GM12878 (cell line): ENCODE data around the gene SLC22A4. TPM values are rescaled to one million over a fixed set of nuclear protein-coding genes. Genes with fewer than 3 reads are reported as not detected.

Source experiments
- ATAC-seq: fragments of 200-7000 bp; cut with Tn5 transposase; 3 replicates; pipeline ENCODE4 v1.9.1; 2020; ENCODE audit warnings: mild to moderate bottlenecking, moderate library complexity
- BruUV-seq: library from RNA; stranded (reverse); fragments of 400-500 nt; replicated peaks from 2 replicates; lab custom pipeline; 2021; lab: Mats Ljungman, UMichigan
- CTCF ChIA-PET: fragments of 300-600 bp; sonication (Branson Sonifier 250); formaldehyde crosslinking; extraction: SDS; loops from one replicate; lab custom pipeline; 2021; ENCODE audit warnings: inconsistent platforms; lab: Yijun Ruan, JAX
- POLR2A ChIA-PET: fragments of 350-600 bp; formaldehyde crosslinking; extraction: SDS; loops from one replicate; lab custom pipeline; 2021; ENCODE audit warnings: inconsistent platforms; lab: Charles Lee
- RAD21 ChIA-PET: fragments of 300-600 bp; sonication (Branson Sonifier 250); formaldehyde crosslinking; loops from one replicate; lab custom pipeline; 2023; ENCODE audit warnings: antibody characterized with exemption; ENCODE audit not compliant: unreplicated experiment; lab: Charles Lee
- SMC1A ChIA-PET: fragments of 300-600 bp; sonication (Branson Sonifier 250); formaldehyde crosslinking; loops from one replicate; lab custom pipeline; 2023; ENCODE audit not compliant: unreplicated experiment, uncharacterized antibody; lab: Charles Lee
- DNase-seq: peaks from one replicate; pipeline ENCODE4 v3.0.0-alpha.2; 2011; ENCODE audit warnings: low read depth, low spot score
- FAIRE-seq: peaks from 3 replicates; lab custom pipeline; 2011; peaks lifted over from hg19 to GRCh38; lab: Jason Lieb, UNC
- H2AFZ ChIP-seq: 2 replicates; pipeline ENCODE4 v1.6.0; 2011; ENCODE audit warnings: low read depth, low read length, control low read depth; ENCODE audit not compliant: control insufficient read depth
- H3K27ac ChIP-seq: 2 replicates; pipeline ENCODE4 v1.5.1; 2011; ENCODE audit warnings: control low read depth; ENCODE audit not compliant: control insufficient read depth, insufficient read depth
- H3K27me3 ChIP-seq, 2 experiments: replicated peaks in 1 of 2; 2 replicates each; pipeline versions ENCODE4 v1.6.0 to v1.6.1; 2011; ENCODE audit warnings: low read length in 1 of 2; ENCODE audit not compliant: control insufficient read depth in 2 of 2, insufficient read depth in 2 of 2
- H3K36me3 ChIP-seq, 2 experiments: 2 replicates each; pipeline ENCODE4 v1.5.1; 2011; ENCODE audit warnings: low read length in 1 of 2; ENCODE audit not compliant: control insufficient read depth in 2 of 2, insufficient read depth in 2 of 2
- H3K4me1 ChIP-seq: 2 replicates; pipeline ENCODE4 v1.6.1; 2011; ENCODE audit warnings: mild to moderate bottlenecking, low read length, moderate library complexity, mixed read lengths; ENCODE audit not compliant: control insufficient read depth, insufficient read depth
- H3K4me2 ChIP-seq: 2 replicates; pipeline ENCODE4 v1.6.0; 2011; ENCODE audit warnings: control low read depth; ENCODE audit not compliant: control insufficient read depth, insufficient read depth
- H3K4me3 ChIP-seq: fragments of 200-600 bp; sonication (generic); 2 replicates; pipeline ENCODE4 v1.5.1; 2016
- H3K79me2 ChIP-seq: 2 replicates; pipeline ENCODE4 v1.6.0; 2011; ENCODE audit warnings: low read length; ENCODE audit not compliant: control insufficient read depth, insufficient read depth
- H3K9ac ChIP-seq: 2 replicates; pipeline ENCODE4 v1.8.0; 2011; ENCODE audit warnings: low read length, control low read depth, mixed read lengths; ENCODE audit not compliant: control insufficient read depth, insufficient read depth
- H3K9me3 ChIP-seq: replicated peaks from 3 replicates; pipeline ENCODE4 v1.5.1; 2011; ENCODE audit warnings: mild to moderate bottlenecking, low read length; ENCODE audit not compliant: control insufficient read depth, insufficient read depth
- H4K20me1 ChIP-seq: 2 replicates; pipeline ENCODE4 v1.6.0; 2011; ENCODE audit not compliant: control insufficient read depth, insufficient read depth
- BCL11A ChIP-seq: IDR thresholded peaks from 2 replicates; pipeline ENCODE4 v1.6.1; 2011; ENCODE audit warnings: low read depth, low read length
- BHLHE40 ChIP-seq, 2 experiments: fragments of 450-650 bp in 1 of 2; IDR thresholded peaks; 2 replicates each; pipeline ENCODE4 v1.6.1; 2011 to 2017; ENCODE audit warnings: low read depth in 2 of 2, borderline replicate concordance in 1 of 2, improper control_type of control experiment in 1 of 2, low read length in 1 of 2, mild to moderate bottlenecking in 1 of 2
- CHD1 ChIP-seq: IDR thresholded peaks from 2 replicates; pipeline ENCODE4 v1.6.1; 2012; ENCODE audit warnings: low read depth, low read length, improper control_type of control experiment
- DPF2 ChIP-seq: fragments of 450-650 bp; IDR thresholded peaks from 2 replicates; pipeline ENCODE4 v1.6.1; 2017; ENCODE audit warnings: mild to moderate bottlenecking
- E2F8 ChIP-seq: fragments of 450-650 bp; IDR thresholded peaks from 2 replicates; pipeline ENCODE4 v1.6.1; 2018; ENCODE audit warnings: mild to moderate bottlenecking, low read depth, moderate library complexity; ENCODE audit not compliant: partially characterized antibody
- ELK1 ChIP-seq: IDR thresholded peaks from 2 replicates; pipeline ENCODE4 v1.6.1; 2012; ENCODE audit warnings: low read depth, low read length, improper control_type of control experiment
- EP300 ChIP-seq, 2 experiments: fragments of 150-350 bp in 1 of 2; IDR thresholded peaks; 2 replicates each; pipeline ENCODE4 v1.6.1; 2011 to 2012; ENCODE audit warnings: low read depth in 2 of 2, low read length in 2 of 2, borderline replicate concordance in 1 of 2, improper control_type of control experiment in 1 of 2, inconsistent platforms in 1 of 2; ENCODE audit not compliant: control insufficient read depth in 1 of 2
- FOXM1 ChIP-seq: IDR thresholded peaks from 2 replicates; pipeline ENCODE4 v1.6.1; 2012; ENCODE audit warnings: low read depth, mild to moderate bottlenecking, inconsistent platforms, low read length, moderate library complexity
- GABPA ChIP-seq: IDR thresholded peaks from 2 replicates; pipeline ENCODE4 v1.6.1; 2014; ENCODE audit warnings: antibody characterized with exemption, low read depth, mild to moderate bottlenecking, inconsistent platforms
- GATAD2B ChIP-seq: fragments of 450-650 bp; conservative IDR thresholded peaks from 2 replicates; pipeline ENCODE4 v1.6.1; 2017; ENCODE audit warnings: low read depth, mild to moderate bottlenecking, moderate library complexity
- NRF1 ChIP-seq: conservative IDR thresholded peaks from 2 replicates; pipeline ENCODE4 v1.6.1; 2011; ENCODE audit warnings: mild to moderate bottlenecking, low read depth, low read length, improper control_type of control experiment
- RB1 ChIP-seq: fragments of 450-650 bp; formaldehyde crosslinking; IDR thresholded peaks from 2 replicates; pipeline ENCODE4 v1.6.1; 2017; ENCODE audit warnings: mild to moderate bottlenecking, borderline replicate concordance
- SMAD1 ChIP-seq: fragments of 450-650 bp; IDR thresholded peaks from 2 replicates; pipeline ENCODE4 v1.6.1; 2018; ENCODE audit warnings: mild to moderate bottlenecking, low read depth; ENCODE audit not compliant: partially characterized antibody
- SMC3 ChIP-seq: IDR thresholded peaks from 2 replicates; pipeline ENCODE4 v1.6.1; 2011; ENCODE audit warnings: low read length, improper control_type of control experiment, borderline replicate concordance
- ZBTB11 ChIP-seq: fragments of 450-650 bp; formaldehyde crosslinking; IDR thresholded peaks from 2 replicates; pipeline ENCODE4 v1.5.0; 2022; ENCODE audit warnings: mild to moderate bottlenecking, missing genetic modification characterization
- ZNF217 ChIP-seq: fragments of 450-650 bp; IDR thresholded peaks from 2 replicates; pipeline ENCODE4 v1.6.1; 2017; ENCODE audit warnings: antibody characterized with exemption, mild to moderate bottlenecking
- WGBS: methylation state at CpG from one replicate; pipeline ENCODE4 v1.1.6; 2016; ENCODE audit warnings: low lambda C conversion rate; ENCODE audit not compliant: insufficient replicate concordance, insufficient coverage; ENCODE audit errors: missing lambda C conversion rate; 5-methylcytosine and 5-hydroxymethylcytosine counted together
- in situ Hi-C: fragments of 300-500 bp; cut with MboI; formaldehyde crosslinking; loops from 9 replicates; pipeline ENCODE4 v1.14.3; 2018; ENCODE audit warnings: mixed read lengths
- intact Hi-C: fragments of 100-400 bp; cut with micrococcal nuclease; formaldehyde crosslinking; loops from one replicate; pipeline ENCODE4 v1.14.2; 2022; ENCODE audit not compliant: unreplicated experiment
- polyA plus RNA-seq, 11 experiments: library from polyadenylated mRNA; depleted of rRNA in 4 of 11; unstranded in 6 of 11; stranded (reverse) in 5 of 11; fragments of >200 nt; fragmentation: Nextera tagmentation in 4 of 11; fragmentation: Illumina TruSeq in 1 of 11; extraction: Ambion mirVana in 4 of 11; extraction: Trizol in 1 of 11; gene quantifications; 1 replicate in 1 of 11; 2 replicates in 10 of 11; pipeline versions ENCODE4 v1.2.1 to v1.2.3, GENCODE V29; 2011 to 2016; ENCODE audit warnings: inconsistent platforms in 2 of 11, missing spikeins in 2 of 11, low read depth in 1 of 11
- total RNA-seq, 4 experiments: library from RNA; depleted of rRNA in 3 of 4; stranded (reverse); fragments of >200 nt in 3 of 4; fragmentation: Illumina TruSeq in 1 of 4; extraction: Trizol in 1 of 4; gene quantifications; 2 replicates each; pipeline versions ENCODE4 v1.2.1 to v1.2.3, GENCODE V29; 2013 to 2021

Gene SLC22A4
- total and polyA plus RNA-seq, 10 of the 15 experiments (the other 5 are each of a cell fraction or from before 2014, with no cell fraction given), result 0.04 to 0.61 (median 0.10) TPM; not detected in 2

- CTCF ChIA-PET, result interaction anchor here (0.7 to 4.3 kb wide), 14 partner anchors 10 to 452 kb away, joined by 3 to 40 read pairs (median 4); no protein-coding TSS in a partner anchor
- DNase-seq, result no peak
- intact Hi-C loops, result no loop called here
- Histone ChIP-seq H3K27me3 (no peaks in the 10 kb centered on the region; a peak in 2 of 4 replicates), H4K20me1 (no peaks in the 10 kb centered on the region), H3K4me2 (no peak overlapping the region), H3K27ac (no peak overlapping the region), H3K4me1 (peaks cover 8% of the 10 kb centered on the region), H3K9me3 (no peaks in the 10 kb centered on the region), H3K36me3 (no peaks in the 10 kb centered on the region), H3K79me2 (no peaks in the 10 kb centered on the region), H2AFZ (no peak overlapping the region), H3K4me3 (no peak overlapping the region), H3K9ac (no peak overlapping the region)
- in situ Hi-C loops, result no loop called here
- TF ChIP-seq GATAD2B (no peak), BCL11A (no peak), DPF2 (no peak), SMC3 (no peak), E2F8 (no peak), CHD1 (no peak), EP300 (IDR thresholded peaks at IDR 0.05; ENCODE audit: borderline replicate concordance in 1 of 2, control insufficient read depth in 1 of 2, low read depth in 2 of 2, low read length in 2 of 2) (no peak), RB1 (no peak), GABPA (no peak), ZBTB11 (CRISPR knock-in tag) (no peak), SMAD1 (no peak), ZNF217 (no peak), FOXM1 (no peak), BHLHE40 (IDR thresholded peaks at IDR 0.05; ENCODE audit: borderline replicate concordance in 1 of 2, low read depth in 2 of 2, low read length in 1 of 2) (no peak), ELK1 (no peak), NRF1 (no peak)
- BruUV-seq, result no TSS peak
- RAD21 ChIA-PET, result interaction anchor here (0.8 to 2.4 kb wide), 9 partner anchors 9 to 439 kb away, joined by 3 to 22 read pairs (median 3); partner anchors contain the start of gene SLC22A4
- POLR2A ChIA-PET, result interaction anchor here (1.0 to 2.0 kb wide), 4 partner anchors 8 to 74 kb away, joined by 3 to 9 read pairs (median 4); partner anchors contain the start of gene SLC22A4
- no peak for FAIRE-seq
- 72% methylated on average over 4 of the region's 4 CpGs for whole genome bisulfite sequencing
- SMC1A ChIA-PET, result interaction anchor here (0.8 to 4.6 kb wide), 13 partner anchors 10 to 141 kb away, joined by 3 to 57 read pairs (median 5); no protein-coding TSS in a partner anchor
- ATAC-seq, result no peak
Observed at GRCh38 chr5:132368186-132368585, 74.0 kb downstream of the SLC22A4 start.
